Colonic mucosa (tissue), 4 donors: ENCODE measurements around the gene FDXACB1. TPM values are rescaled to one million over a fixed set of nuclear protein-coding genes. Genes with fewer than 3 reads are reported as not detected.

Experiments used
- DNase-seq: peaks from one replicate; pipeline ENCODE4 v3.0.0-alpha.2; 2020
- H3K27ac ChIP-seq: fragments of 200-600 bp; one replicate; pipeline ENCODE4 v1.8.0; 2021
- H3K27me3 ChIP-seq: fragments of 200-600 bp; one replicate; pipeline ENCODE4 v1.8.0; 2021
- H3K36me3 ChIP-seq: fragments of 200-600 bp; one replicate; pipeline ENCODE4 v1.8.0; 2021
- H3K4me1 ChIP-seq: fragments of 200-600 bp; one replicate; pipeline ENCODE4 v1.8.0; 2021; ENCODE audit warnings: mild to moderate bottlenecking
- H3K4me3 ChIP-seq: fragments of 200-600 bp; one replicate; pipeline ENCODE4 v1.8.0; 2021
- H3K9ac ChIP-seq, 2 donors: one replicate each; pipeline ENCODE4 v1.7.0; 2013; ENCODE audit warnings: control low read depth in 2 of 2, low read depth in 2 of 2, low read length in 2 of 2
- H3K9me3 ChIP-seq: fragments of 200-600 bp; one replicate; pipeline ENCODE4 v1.8.0; 2021
- CTCF ChIP-seq: fragments of 200-600 bp; IDR thresholded peaks from one replicate; pipeline ENCODE4 v1.8.0; 2022; ENCODE audit warnings: antibody characterized with exemption, mild to moderate bottlenecking
- intact Hi-C: fragments of 100-400 bp; cut with DNase I; formaldehyde crosslinking; loops from one replicate; pipeline ENCODE4 v1.14.1; 2022
- total RNA-seq, 2 donors: library from RNA; stranded (reverse); fragmentation: NEBNext Ultra II Directional in 1 of 2; extraction: Animal tissue kit (Norgen Biotek cat#: 25700) in 1 of 2; gene quantifications; one replicate each; pipeline ENCODE4 v1.2.1, GENCODE V29; 2021
- donor health status: healthy.
- donor health status: DM: no; HTN: no; CAD: no.
- donor health status: DM: no; HTN: no; CAD: no.

FDXACB1 gene
- total RNA-seq, 2 donors from 2014 or later, result 1.6 to 2.1 TPM

DNA sequence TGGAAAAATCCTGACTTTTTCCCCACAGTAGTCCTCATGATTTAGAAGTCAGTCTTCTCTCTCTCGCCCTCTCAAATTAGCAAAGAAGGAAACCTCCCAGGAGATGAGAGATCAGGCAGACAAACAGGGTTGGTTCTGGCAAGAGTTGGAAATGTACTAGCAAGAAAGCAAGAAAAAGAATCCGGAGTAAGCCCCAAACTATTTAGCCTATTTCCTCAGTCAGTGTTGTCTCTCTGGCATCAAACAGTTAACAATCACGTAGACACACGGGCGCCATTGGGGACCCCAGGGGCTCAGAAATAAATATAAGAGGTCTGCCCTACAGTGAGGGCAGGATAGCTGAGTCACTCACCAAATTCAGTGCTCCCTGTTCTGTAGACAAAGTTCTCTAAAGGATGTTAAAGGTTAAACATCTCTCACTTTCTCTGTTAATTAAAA, 44.4 kb upstream of the FDXACB1 start:
- no peak for DNase-seq
- H3K27ac ChIP-seq, result peak overlapping the region; percentile 35
- no peaks in the 10 kb centered on the region for H3K36me3 ChIP-seq
- H3K4me3 ChIP-seq, result no peak overlapping the region
- no peaks in the 10 kb centered on the region for H3K9me3 ChIP-seq
- no peaks in the 10 kb centered on the region for H3K27me3 ChIP-seq
- H3K4me1 ChIP-seq, result peaks cover 6% of the 10 kb centered on the region
- TF ChIP-seq CTCF, result no peak
- intact Hi-C loops, result loop anchor here (5.0 kb wide), 1 partner anchor 41 kb away; no protein-coding TSS in a partner anchor
- no peak overlapping the region for H3K9ac ChIP-seq

DNA sequence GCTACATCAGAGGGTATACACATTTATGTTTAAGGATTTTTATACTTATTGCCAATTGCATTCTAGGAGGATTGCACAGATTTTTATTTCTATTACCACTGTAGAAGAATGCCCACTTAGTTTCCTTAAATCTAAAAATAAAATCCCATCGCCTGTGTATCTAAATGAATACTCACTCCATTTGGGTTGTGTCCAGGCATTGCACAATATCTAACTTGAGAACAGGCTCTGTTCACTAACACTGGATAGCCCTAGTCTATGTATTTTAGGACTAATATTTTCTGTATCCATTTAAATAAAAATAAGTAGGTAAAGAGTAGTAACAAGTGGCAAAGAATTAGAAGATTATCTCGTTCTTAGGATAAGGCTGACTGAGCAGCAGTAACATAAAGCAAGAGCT, 43.8 kb upstream of the FDXACB1 start:
- intact Hi-C loops, result loop anchor here (5.0 kb wide), 1 partner anchor 41 kb away; no protein-coding TSS in a partner anchor
- no peak for TF ChIP-seq CTCF
- Histone ChIP-seq H3K27me3 (no peaks in the 10 kb centered on the region), H3K4me1 (peaks cover 7% of the 10 kb centered on the region), H3K9ac (no peak overlapping the region), H3K36me3 (no peaks in the 10 kb centered on the region), H3K9me3 (no peaks in the 10 kb centered on the region), H3K4me3 (no peak overlapping the region), H3K27ac (no peak overlapping the region)
- DNase-seq, result peak; percentile 51

DNA sequence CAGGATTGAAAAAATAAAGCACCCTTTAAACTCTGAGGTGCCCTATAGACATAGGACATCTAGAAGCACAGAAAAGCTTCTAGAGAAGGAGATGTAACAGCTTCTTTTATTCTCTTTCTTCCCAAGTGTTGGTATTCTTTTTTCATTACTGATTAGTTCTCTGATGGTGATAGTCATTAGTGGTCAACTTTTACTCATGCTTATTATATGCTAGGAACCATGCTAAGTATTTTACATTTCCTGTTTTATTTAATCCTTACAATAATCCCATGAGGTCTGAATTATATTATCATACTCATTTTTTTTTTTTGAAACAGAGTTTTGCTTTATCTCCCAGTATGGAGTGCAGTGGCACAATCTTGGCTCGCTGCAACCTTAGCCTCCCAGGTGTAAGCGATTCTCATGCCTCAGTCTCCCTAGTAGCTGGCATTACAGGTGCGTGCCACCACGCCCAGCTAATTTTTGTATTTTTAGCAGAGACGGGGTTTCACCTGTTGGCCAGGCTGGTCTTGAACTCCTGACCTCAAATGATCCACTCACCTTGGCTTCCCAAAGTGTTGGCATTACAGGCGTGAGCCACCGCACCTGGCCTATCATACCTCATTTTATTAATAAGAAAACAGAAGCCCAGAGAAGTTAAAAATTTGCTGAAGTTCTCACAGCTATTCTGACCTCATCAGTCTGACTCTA, 42.7 kb upstream of the FDXACB1 start:
- Histone ChIP-seq H3K36me3 (no peaks in the 10 kb centered on the region), H3K9ac (no peak overlapping the region), H3K27ac (no peak overlapping the region), H3K4me3 (no peak overlapping the region), H3K27me3 (no peaks in the 10 kb centered on the region), H3K9me3 (no peaks in the 10 kb centered on the region), H3K4me1 (peaks cover 7% of the 10 kb centered on the region)
- no peak for DNase-seq
- intact Hi-C loops, result loop anchor here (5.0 kb wide), 1 partner anchor 39 kb away; no protein-coding TSS in a partner anchor
- no peak for TF ChIP-seq CTCF

DNA sequence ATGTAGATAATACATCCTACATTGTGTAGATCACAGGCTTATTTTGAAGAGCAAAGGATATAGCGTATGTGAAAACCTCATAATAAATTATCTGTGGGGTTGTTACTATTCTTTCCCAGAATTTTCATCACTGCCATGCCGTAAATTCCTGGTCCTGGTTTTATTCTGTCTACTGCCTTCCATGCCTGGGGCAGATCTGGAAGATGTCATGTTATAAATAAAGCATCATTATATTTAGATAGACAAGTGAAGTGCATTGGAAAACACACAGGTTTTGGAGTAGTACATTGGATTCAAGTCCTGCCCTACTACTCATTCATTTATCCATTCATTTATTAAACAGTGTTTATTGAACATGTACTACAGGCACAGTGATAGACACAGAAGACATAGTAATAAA, 41.9 kb upstream of the FDXACB1 start:
- intact Hi-C loops, result loop anchor here (5.0 kb wide), 1 partner anchor 39 kb away; no protein-coding TSS in a partner anchor
- Histone ChIP-seq H3K27ac (no peak overlapping the region), H3K9me3 (no peaks in the 10 kb centered on the region), H3K4me1 (peaks cover 3% of the 10 kb centered on the region), H3K27me3 (no peaks in the 10 kb centered on the region), H3K4me3 (no peak overlapping the region), H3K36me3 (no peaks in the 10 kb centered on the region), H3K9ac (no peak overlapping the region)
- no peak for TF ChIP-seq CTCF
- DNase-seq, result no peak

- no peaks in the 10 kb centered on the region for H3K27me3 ChIP-seq
- intact Hi-C loops, result no loop called here
- H3K27ac ChIP-seq, result peak within 1 kb of the TSS; percentile 89
- no peaks in the 10 kb centered on the region for H3K9me3 ChIP-seq
- peaks cover 3% of the 10 kb centered on the region for H3K4me1 ChIP-seq
- TF ChIP-seq CTCF, result no peak
- peak within 1 kb of the TSS; percentile 21 for H3K4me3 ChIP-seq
- no peaks in the 10 kb centered on the region for H3K36me3 ChIP-seq
- H3K9ac ChIP-seq, result peak within 1 kb of the TSS in 1 of 2 donors; percentile 73
- DNase-seq, result peak; percentile 87
Measured at GRCh38 chr11:111918390-111919256, 39.7 kb upstream of the FDXACB1 start, which contains the start of gene C11orf52. C11orf52 (plus strand) TSS chr11:111918913; CDS start chr11:111918973, 60 bp downstream.
